K562 (cell line): Measurements from ENCODE around the gene SHLD2. TPM values are rescaled to one million over a fixed set of nuclear protein-coding genes. Genes with fewer than 3 reads are reported as not detected.

Experiments
- ATAC-seq: fragments of 200-7000 bp; cut with Tn5 transposase; 3 replicates; pipeline ENCODE4 v1.9.1; 2020; ENCODE audit warnings: moderate library complexity
- BruUV-seq: library from RNA; stranded (reverse); fragments of 400-500 nt; replicated peaks from 2 replicates; lab custom pipeline; 2021; lab: Mats Ljungman, UMichigan
- CTCF ChIA-PET: fragments of 300-600 bp; formaldehyde crosslinking; extraction: SDS; loops from one replicate; lab custom pipeline; 2021; ENCODE audit warnings: low intra/inter-chr PET ratio; lab: Yijun Ruan, JAX
- POLR2A ChIA-PET: fragments of 300-600, 350-650 bp; sonication (Branson Sonifier 250); formaldehyde crosslinking; extraction: SDS; loops from one replicate; lab custom pipeline; 2021; ENCODE audit warnings: antibody characterized with exemption, inconsistent platforms; lab: Yijun Ruan, JAX
- DNase-seq, 4 experiments: peaks; one replicate each; pipeline versions ENCODE4 v3.0.0 to v3.0.0-alpha.2; 2011 to 2018; ENCODE audit warnings: low spot score in 3 of 4, mixed read lengths in 3 of 4; ENCODE audit errors: extremely low read depth in 1 of 4
- FAIRE-seq: peaks from 2 replicates; lab custom pipeline; 2011; peaks lifted over from hg19 to GRCh38; lab: Jason Lieb, UNC
- H2AFZ ChIP-seq: 2 replicates; pipeline ENCODE4 v1.6.0; 2011; ENCODE audit warnings: low read depth, low read length, control low read depth, inconsistent platforms
- H3K27ac ChIP-seq: fragments of 200-600 bp; 3 replicates; pipeline ENCODE4 v1.8.0; 2011; ENCODE audit warnings: low read depth, mild to moderate bottlenecking, control low read depth, inconsistent platforms, low read length, moderate library complexity, mixed read lengths; ENCODE audit errors: extremely low read depth
- H3K27me3 ChIP-seq, 2 experiments: fragments of 300-600 bp in 1 of 2; 2 replicates in 1 of 2; 3 replicates in 1 of 2; pipeline versions ENCODE4 v1.6.0 to v1.8.0; 2011; ENCODE audit warnings: inconsistent platforms in 2 of 2, low read length in 2 of 2, mild to moderate bottlenecking in 1 of 2, mixed read lengths in 1 of 2, moderate library complexity in 1 of 2; ENCODE audit not compliant: control insufficient read depth in 2 of 2, insufficient read depth in 2 of 2
- H3K36me3 ChIP-seq: fragments of 300-600 bp; 3 replicates; pipeline ENCODE4 v1.8.0; 2011; ENCODE audit warnings: mild to moderate bottlenecking, low read length, inconsistent platforms; ENCODE audit not compliant: control insufficient read depth, insufficient read depth
- H3K4me1 ChIP-seq, 2 experiments: fragments of 200-600 bp in 1 of 2; replicated peaks in 1 of 2; 2 replicates in 1 of 2; 3 replicates in 1 of 2; pipeline versions ENCODE4 v1.5.1 to v1.8.0; 2011; ENCODE audit warnings: inconsistent platforms in 2 of 2, low read length in 2 of 2, mild to moderate bottlenecking in 1 of 2, mixed read lengths in 1 of 2, moderate library complexity in 1 of 2; ENCODE audit not compliant: control insufficient read depth in 2 of 2, insufficient read depth in 2 of 2
- H3K4me2 ChIP-seq: 2 replicates; pipeline ENCODE4 v1.6.1; 2011; ENCODE audit warnings: low read length, control low read depth, inconsistent platforms, mixed read lengths; ENCODE audit not compliant: insufficient read depth
- H3K4me3 ChIP-seq: fragments of 200-600 bp; sonication (generic), shearing (Covaris generic); 2 replicates; pipeline ENCODE4 v1.5.1; 2016; ENCODE audit warnings: control low read depth, inconsistent platforms
- H3K79me2 ChIP-seq: fragments of 200-600 bp; 3 replicates; pipeline ENCODE4 v1.8.0; 2011; ENCODE audit warnings: low read length, inconsistent platforms; ENCODE audit not compliant: control insufficient read depth, insufficient read depth
- H3K9ac ChIP-seq, 2 experiments: 2 replicates each; pipeline versions ENCODE4 v1.6.0 to v1.6.1; 2011; ENCODE audit warnings: low read depth in 2 of 2, low read length in 2 of 2, control low read depth in 1 of 2, inconsistent platforms in 1 of 2, mild to moderate bottlenecking in 1 of 2, mixed read lengths in 1 of 2; ENCODE audit not compliant: insufficient read depth in 1 of 2
- H3K9me1 ChIP-seq: one replicate; pipeline ENCODE4 v1.6.0; 2011; ENCODE audit warnings: inconsistent platforms, mild to moderate bottlenecking, low read length, moderate library complexity; ENCODE audit not compliant: control insufficient read depth, insufficient read depth
- H3K9me3 ChIP-seq: replicated peaks from 2 replicates; pipeline ENCODE4 v1.5.1; 2011; ENCODE audit warnings: low read depth, low read length, inconsistent platforms; ENCODE audit not compliant: control insufficient read depth, insufficient read depth
- H4K20me1 ChIP-seq: replicated peaks from 2 replicates; pipeline ENCODE4 v1.6.1; 2011; ENCODE audit warnings: low read length, inconsistent platforms, mixed read lengths; ENCODE audit not compliant: control insufficient read depth, insufficient read depth
- BDP1 ChIP-seq: IDR thresholded peaks from 3 replicates; pipeline ENCODE4 v1.6.1; 2011; ENCODE audit not compliant: insufficient read length, insufficient read depth
- CBX2 ChIP-seq: fragments of 200-600 bp; sonication (generic); IDR thresholded peaks from one replicate; pipeline ENCODE4 v1.6.1; 2012; ENCODE audit warnings: mild to moderate bottlenecking, low read length, inconsistent platforms; ENCODE audit not compliant: insufficient read depth, poor library complexity, severe bottlenecking
- CLOCK ChIP-seq: fragments of 250-450 bp; sonication (Bioruptor Pico); IDR thresholded peaks from 2 replicates; pipeline ENCODE4 v1.4.0; 2020; ENCODE audit warnings: mild to moderate bottlenecking, moderate library complexity, borderline replicate concordance
- ILF3 ChIP-seq: fragments of 450-650 bp; IDR thresholded peaks from 2 replicates; pipeline ENCODE4 v1.6.1; 2018; ENCODE audit warnings: antibody characterized with exemption, mild to moderate bottlenecking, moderate library complexity, borderline replicate concordance
- IRF2 ChIP-seq: sonication (generic); formaldehyde crosslinking; IDR thresholded peaks from 2 replicates; pipeline ENCODE4 v1.8.1; 2022; ENCODE audit warnings: mild to moderate bottlenecking, missing genetic modification reagents
- NFIC ChIP-seq: fragments of 450-650 bp; IDR thresholded peaks from 2 replicates; pipeline ENCODE4 v1.6.1; 2017; ENCODE audit warnings: mild to moderate bottlenecking, inconsistent platforms
- RBBP5 ChIP-seq: fragments of 200-600 bp; sonication (generic); IDR thresholded peaks from 2 replicates; pipeline ENCODE4 v1.6.1; 2012; ENCODE audit warnings: borderline replicate concordance, mild to moderate bottlenecking, low read length, control low read depth, inconsistent platforms; ENCODE audit not compliant: insufficient read depth, poor library complexity, severe bottlenecking
- RFX7 ChIP-seq: fragments of 250-450 bp; sonication (Bioruptor Pico); IDR thresholded peaks from 2 replicates; pipeline ENCODE4 v1.5.1; 2021; ENCODE audit warnings: mild to moderate bottlenecking
- SNAPC5 ChIP-seq: fragments of 250-450 bp; sonication (Bioruptor Pico); IDR thresholded peaks from 2 replicates; pipeline ENCODE4 v1.8.0; 2021; ENCODE audit warnings: moderate library complexity, mild to moderate bottlenecking, inconsistent platforms
- TAL1 ChIP-seq: fragments of 450-650 bp; IDR thresholded peaks from 2 replicates; pipeline ENCODE4 v1.6.1; 2016; ENCODE audit warnings: mild to moderate bottlenecking
- TCF3 ChIP-seq: sonication (generic); formaldehyde crosslinking; IDR thresholded peaks from 2 replicates; pipeline ENCODE4 v1.4.0; 2020; ENCODE audit warnings: mild to moderate bottlenecking, missing genetic modification reagents
- TOE1 ChIP-seq, 2 experiments: fragments of 450-650 bp in 1 of 2; sonication (generic) in 1 of 2; formaldehyde crosslinking in 1 of 2; IDR thresholded peaks; 2 replicates each; pipeline versions ENCODE4 v1.7.1 to v1.8.0; 2016 to 2022; ENCODE audit warnings: borderline replicate concordance in 2 of 2, mild to moderate bottlenecking in 2 of 2, antibody characterized with exemption in 1 of 2, inconsistent platforms in 1 of 2, low read depth in 1 of 2, missing genetic modification reagents in 1 of 2, moderate library complexity in 1 of 2
- ZBTB7A ChIP-seq: IDR thresholded peaks from 2 replicates; pipeline ENCODE4 v1.6.1; 2011; ENCODE audit warnings: low read depth, mild to moderate bottlenecking, low read length, moderate library complexity, borderline replicate concordance; ENCODE audit not compliant: control insufficient read depth
- ZFPM2 ChIP-seq: fragments of 250-450 bp; sonication (Bioruptor Pico); IDR thresholded peaks from 2 replicates; pipeline ENCODE4 v1.5.1; 2022; ENCODE audit warnings: mild to moderate bottlenecking
- ZNF561 ChIP-seq: fragments of 450-650 bp; formaldehyde crosslinking; conservative IDR thresholded peaks from 2 replicates; pipeline ENCODE4 v1.4.0; 2020; ENCODE audit warnings: mild to moderate bottlenecking, moderate library complexity
- WGBS: fragments of 100-300 bp; shearing (Covaris generic); methylation state at CpG from one replicate; pipeline ENCODE4 v1.1.6; 2016; ENCODE audit warnings: low coverage, mixed read lengths; ENCODE audit not compliant: insufficient coverage; ENCODE audit errors: missing lambda C conversion rate; 5-methylcytosine and 5-hydroxymethylcytosine counted together
- in situ Hi-C: fragments of 300-500 bp; cut with MboI; formaldehyde crosslinking; loops from 4 replicates; pipeline ENCODE4 v1.15.0; 2018; ENCODE audit warnings: inconsistent platforms, mixed read lengths
- intact Hi-C: fragments of 100-400 bp; cut with micrococcal nuclease; formaldehyde crosslinking; loops from 2 replicates; pipeline ENCODE4 v1.14.2; 2022
- polyA plus RNA-seq, 8 experiments: library from polyadenylated mRNA; depleted of rRNA in 4 of 8; stranded (reverse) in 5 of 8; unstranded in 3 of 8; fragments of >200 nt; fragmentation: Nextera tagmentation in 2 of 8; fragmentation: Illumina TruSeq in 1 of 8; extraction: Ambion mirVana in 2 of 8; extraction: Trizol in 1 of 8; gene quantifications; 2 replicates each; pipeline versions ENCODE4 v1.2.1 to v1.2.3, GENCODE V29; 2011 to 2014; ENCODE audit warnings: inconsistent platforms in 1 of 8, missing spikeins in 1 of 8
- total RNA-seq, 7 experiments: library from RNA; depleted of rRNA in 6 of 7; stranded (reverse); fragments of >200 nt in 6 of 7; fragmentation: Illumina TruSeq in 2 of 7; extraction: Trizol in 2 of 7; gene quantifications; 2 replicates each; pipeline versions ENCODE4 v1.2.1 to v1.2.3, GENCODE V29; 2011 to 2021; ENCODE audit warnings: low replicate concordance in 1 of 7
- TF ChIP-seq, protein P1 (sequence below): fragments of 450-650 bp; IDR thresholded peaks from 2 replicates; pipeline ENCODE4 v1.6.1; 2018; ENCODE audit warnings: mild to moderate bottlenecking, low read depth; ENCODE audit not compliant: partially characterized antibody

SHLD2 gene
- total and polyA plus RNA-seq, 9 of the 15 experiments (the other 6 are each of a cell fraction or from before 2014, with no cell fraction given) = 21.6 to 51.2 (median 39.4) TPM

GRCh38 chr10:87058171-87058570 is 36.8 kb upstream of the SHLD2 start (continued):
- TF ChIP-seq BDP1 = no peak
- TF ChIP-seq CLOCK (CRISPR knock-in tag) = no peak
- TF ChIP-seq ZNF561 (CRISPR knock-in tag) = no peak
- TF ChIP-seq, protein P1, sequence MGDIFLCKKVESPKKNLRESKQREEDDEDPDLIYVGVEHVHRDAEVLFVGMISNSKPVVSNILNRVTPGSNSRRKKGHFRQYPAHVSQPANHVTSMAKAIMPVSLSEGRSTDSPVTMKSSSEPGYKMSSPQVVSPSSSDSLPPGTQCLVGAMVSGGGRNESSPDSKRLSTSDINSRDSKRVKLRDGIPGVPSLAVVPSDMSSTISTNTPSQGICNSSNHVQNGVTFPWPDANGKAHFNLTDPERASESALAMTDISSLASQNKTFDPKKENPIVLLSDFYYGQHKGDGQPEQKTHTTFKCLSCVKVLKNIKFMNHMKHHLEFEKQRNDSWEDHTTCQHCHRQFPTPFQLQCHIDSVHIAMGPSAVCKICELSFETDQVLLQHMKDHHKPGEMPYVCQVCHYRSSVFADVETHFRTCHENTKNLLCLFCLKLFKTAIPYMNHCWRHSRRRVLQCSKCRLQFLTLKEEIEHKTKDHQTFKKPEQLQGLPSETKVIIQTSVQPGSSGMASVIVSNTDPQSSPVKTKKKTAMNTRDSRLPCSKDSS = no peak
- TF ChIP-seq TAL1 = no peak
- no peak for TF ChIP-seq ZBTB7A
- TF ChIP-seq, all 486 proteins: peak for 0

DNA sequence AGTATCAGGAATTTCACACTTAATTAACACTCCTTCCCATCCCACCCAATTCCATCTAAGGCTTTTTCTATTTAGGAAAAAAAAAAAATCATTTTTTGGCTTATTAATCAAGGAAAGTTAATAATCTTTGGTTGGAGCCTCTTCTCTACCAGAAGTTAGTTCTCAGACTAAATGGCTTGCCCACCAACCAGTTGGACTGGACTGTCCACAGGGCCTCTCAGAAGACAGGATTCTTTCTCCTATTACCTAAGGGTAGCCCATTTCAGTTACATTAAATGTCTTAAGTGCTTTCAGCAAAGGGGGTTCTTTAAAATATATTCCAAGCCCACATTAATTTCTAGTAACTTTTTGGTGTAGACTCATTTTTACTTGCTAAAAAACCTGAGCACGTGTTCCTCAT is 35.6 kb upstream of the SHLD2 start:
- ATAC-seq (no peak), DNase-seq (no peak), FAIRE-seq (no peak)
- Histone ChIP-seq H3K27me3 (no peaks in the 10 kb centered on the region), H4K20me1 (no peaks in the 10 kb centered on the region), H3K4me2 (no peak overlapping the region), H3K9me1 (no peaks in the 10 kb centered on the region), H3K27ac (no peak overlapping the region), H3K9ac (no peak overlapping the region), H3K36me3 (peaks cover 76% of the 10 kb centered on the region; the same call in 2 of the 3 replicates), H3K79me2 (no peaks in the 10 kb centered on the region), H3K9me3 (no peaks in the 10 kb centered on the region), H2AFZ (no peak overlapping the region), H3K4me3 (no peak overlapping the region), H3K4me1 (no peaks in the 10 kb centered on the region)
- no TSS peak for BruUV-seq
- POLR2A ChIA-PET = no interaction called here
- CTCF ChIA-PET = no interaction called here
- WGBS = 100% methylated on average over 1 of the region's 1 CpG
- in situ Hi-C loops (no loop called here), intact Hi-C loops (no loop called here)
- TF ChIP-seq TOE1 (IDR thresholded peaks at IDR 0.05; ENCODE audit: borderline replicate concordance) (no peak), TOE1 (CRISPR knock-in tag; IDR thresholded peaks at IDR 0.05; ENCODE audit: borderline replicate concordance, low read depth) (no peak), SNAPC5 (CRISPR knock-in tag) (no peak), ILF3 (no peak), ZFPM2 (CRISPR knock-in tag) (no peak), CBX2 (no peak), IRF2 (CRISPR knock-in tag) (no peak), NFIC (no peak), RBBP5 (no peak), TCF3 (CRISPR knock-in tag) (no peak), RFX7 (CRISPR knock-in tag) (no peak)
